ENCODE results near the gene PPP2R5B. TPM values are rescaled to one million over a fixed set of nuclear protein-coding genes. Genes with fewer than 3 reads are reported as not detected.

PPP2R5B gene
- total and polyA plus RNA-seq, 9 of the 15 experiments (the other 6 are each of a cell fraction or from before 2014, with no cell fraction given), result 0.10 to 7.8 (median 3.3) TPM

DNA sequence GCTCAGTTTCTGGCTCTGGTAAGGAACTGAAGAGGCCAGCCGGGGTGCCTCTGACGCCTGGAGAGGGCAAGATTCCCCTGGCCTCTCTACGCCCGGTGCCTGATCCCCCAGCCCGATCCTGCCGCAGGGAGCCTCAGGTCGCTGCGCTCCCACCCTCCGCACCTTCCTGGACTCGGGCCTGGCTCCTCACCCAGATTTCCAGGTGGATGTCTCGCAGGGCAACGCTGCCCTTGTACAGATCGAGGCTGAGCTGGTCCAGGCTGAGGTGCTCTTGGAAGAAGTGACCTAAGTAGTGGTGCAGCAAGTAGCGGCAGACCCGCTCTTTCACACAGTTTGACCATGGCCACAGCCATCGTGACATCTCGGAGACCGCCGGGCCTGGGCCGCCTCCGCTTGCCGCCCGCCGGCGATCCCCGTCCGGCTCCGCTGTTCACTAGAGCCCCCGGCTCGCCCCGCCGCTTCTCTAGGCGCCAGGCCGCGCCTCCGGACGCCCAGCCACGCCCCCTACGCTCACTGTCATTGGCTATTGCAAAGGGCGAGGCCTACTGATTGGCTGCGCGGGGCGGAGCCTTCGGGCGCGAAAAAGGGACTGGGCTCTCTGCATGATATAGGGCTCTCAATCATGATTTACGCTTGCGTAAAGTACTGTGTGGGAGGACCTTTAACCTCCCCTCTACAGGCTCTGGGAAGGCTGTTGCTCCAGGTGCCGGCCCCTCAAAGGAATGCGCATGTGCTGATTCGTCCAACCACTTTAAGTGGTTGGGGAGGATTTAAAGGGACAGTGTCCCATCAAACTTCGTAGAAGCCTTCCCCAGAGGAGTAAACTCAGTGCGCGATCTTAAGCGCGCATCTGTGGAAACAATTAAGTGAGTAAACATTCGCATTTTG, 7.5 kb upstream of the PPP2R5B start, which contains the start of gene ATG2A (continued):
- TF ChIP-seq, protein P1, sequence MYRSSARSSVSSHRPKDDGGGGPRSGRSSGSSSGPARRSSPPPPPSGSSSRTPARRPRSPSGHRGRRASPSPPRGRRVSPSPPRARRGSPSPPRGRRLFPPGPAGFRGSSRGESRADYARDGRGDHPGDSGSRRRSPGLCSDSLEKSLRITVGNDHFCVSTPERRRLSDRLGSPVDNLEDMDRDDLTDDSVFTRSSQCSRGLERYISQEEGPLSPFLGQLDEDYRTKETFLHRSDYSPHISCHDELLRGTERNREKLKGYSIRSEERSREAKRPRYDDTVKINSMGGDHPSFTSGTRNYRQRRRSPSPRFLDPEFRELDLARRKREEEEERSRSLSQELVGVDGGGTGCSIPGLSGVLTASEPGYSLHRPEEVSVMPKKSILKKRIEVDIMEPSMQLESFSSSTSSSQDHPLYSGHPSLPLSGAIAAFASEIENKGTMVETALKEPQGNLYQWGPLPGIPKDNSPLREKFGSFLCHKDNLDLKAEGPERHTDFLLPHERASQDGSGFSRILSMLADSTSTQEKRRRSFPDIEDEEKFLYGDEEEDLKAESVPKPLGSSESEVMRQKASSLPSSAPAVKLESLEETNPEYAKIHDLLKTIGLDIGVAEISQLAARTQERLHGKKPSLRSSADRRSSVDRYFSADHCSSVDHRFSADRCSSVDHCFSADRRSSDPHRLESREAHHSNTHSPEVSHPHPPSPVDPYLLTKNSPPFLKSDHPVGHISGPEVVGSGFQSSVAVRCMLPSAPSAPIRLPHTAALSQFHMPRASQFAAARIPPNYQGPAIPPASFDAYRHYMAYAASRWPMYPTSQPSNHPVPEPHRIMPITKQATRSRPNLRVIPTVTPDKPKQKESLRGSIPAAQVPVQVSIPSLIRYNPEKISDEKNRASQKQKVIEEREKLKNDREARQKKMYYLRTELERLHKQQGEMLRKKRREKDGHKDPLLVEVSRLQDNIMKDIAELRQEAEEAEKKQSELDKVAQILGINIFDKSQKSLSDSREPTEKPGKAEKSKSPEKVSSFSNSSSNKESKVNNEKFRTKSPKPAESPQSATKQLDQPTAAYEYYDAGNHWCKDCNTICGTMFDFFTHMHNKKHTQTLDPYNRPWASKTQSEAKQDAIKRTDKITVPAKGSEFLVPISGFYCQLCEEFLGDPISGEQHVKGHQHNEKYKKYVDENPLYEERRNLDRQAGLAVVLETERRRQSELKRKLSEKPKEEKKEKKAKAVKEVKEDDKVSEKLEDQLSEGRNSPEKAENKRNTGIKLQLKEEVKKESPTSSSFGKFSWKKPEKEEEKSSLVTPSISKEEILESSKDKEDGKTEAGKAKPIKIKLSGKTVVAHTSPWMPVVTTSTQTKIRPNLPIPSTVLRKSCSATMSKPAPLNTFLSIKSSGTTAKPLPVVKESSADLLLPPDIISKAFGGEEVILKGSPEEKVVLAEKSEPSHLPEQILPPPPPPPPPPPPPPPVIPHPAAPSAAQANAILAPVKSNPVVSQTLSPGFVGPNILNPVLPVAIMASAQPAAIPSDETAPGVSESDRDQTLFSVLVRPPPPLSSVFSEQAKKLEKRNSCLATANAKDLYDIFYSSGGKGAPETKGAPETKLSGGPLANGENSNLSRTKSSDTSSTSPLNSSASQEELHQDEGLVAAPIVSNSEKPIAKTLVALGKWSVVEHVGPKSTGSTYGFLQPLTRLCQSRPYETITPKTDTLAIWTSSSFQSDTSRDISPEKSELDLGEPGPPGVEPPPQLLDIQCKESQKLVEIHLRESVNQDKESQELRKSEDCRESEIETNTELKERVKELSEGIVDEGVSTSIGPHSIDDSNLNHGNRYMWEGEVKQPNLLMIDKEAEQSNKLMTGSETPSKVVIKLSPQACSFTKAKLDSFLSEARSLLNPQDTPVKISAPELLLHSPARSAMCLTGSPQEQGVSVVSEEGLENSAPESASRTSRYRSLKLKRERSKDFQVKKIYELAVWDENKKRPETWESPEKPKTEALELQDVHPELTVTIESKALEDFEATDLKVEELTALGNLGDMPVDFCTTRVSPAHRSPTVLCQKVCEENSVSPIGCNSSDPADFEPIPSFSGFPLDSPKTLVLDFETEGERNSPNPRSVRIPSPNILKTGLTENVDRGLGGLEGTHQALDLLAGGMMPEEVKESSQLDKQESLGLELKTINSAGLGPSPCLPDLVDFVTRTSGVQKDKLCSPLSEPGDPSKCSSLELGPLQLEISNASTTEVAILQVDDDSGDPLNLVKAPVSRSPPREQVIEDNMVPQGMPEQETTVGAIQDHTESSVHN (IDR thresholded peaks at IDR 0.05; ENCODE audit: borderline replicate concordance in 1 of 2, low read depth in 1 of 2), result no peak
- TF ChIP-seq, protein P2, sequence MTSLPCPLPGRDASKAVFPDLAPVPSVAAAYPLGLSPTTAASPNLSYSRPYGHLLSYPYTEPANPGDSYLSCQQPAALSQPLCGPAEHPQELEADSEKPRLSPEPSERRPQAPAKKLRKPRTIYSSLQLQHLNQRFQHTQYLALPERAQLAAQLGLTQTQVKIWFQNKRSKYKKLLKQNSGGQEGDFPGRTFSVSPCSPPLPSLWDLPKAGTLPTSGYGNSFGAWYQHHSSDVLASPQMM (CRISPR knock-in tag; IDR thresholded peaks at IDR 0.05), result no peak
- TF ChIP-seq, protein P3, sequence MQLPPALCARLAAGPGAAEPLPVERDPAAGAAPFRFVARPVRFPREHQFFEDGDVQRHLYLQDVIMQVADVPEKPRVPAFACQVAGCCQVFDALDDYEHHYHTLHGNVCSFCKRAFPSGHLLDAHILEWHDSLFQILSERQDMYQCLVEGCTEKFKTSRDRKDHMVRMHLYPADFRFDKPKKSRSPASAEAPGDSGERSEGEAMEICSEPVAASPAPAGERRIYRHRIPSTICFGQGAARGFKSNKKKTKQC (CRISPR knock-in tag; IDR thresholded peaks at IDR 0.05), result peak; percentile 79
- TF ChIP-seq RBM14 (IDR thresholded peaks at IDR 0.05; ENCODE audit: borderline replicate concordance, insufficient read depth, low read depth, low read length), result no peak
- TF ChIP-seq ZNF384 (IDR thresholded peaks at IDR 0.05; ENCODE audit: low read depth, low read length), result no peak
- TF ChIP-seq SAFB2 (IDR thresholded peaks at IDR 0.05; ENCODE audit: borderline replicate concordance, low read depth, low read length, severe bottlenecking), result no peak
- peak; percentile 88 for TF ChIP-seq SUPT5H (IDR thresholded peaks at IDR 0.05)
- peak; percentile 55; the same call in 1 of the 2 replicates for TF ChIP-seq SMAD3 (CRISPR knock-in tag; conservative IDR thresholded peaks at IDR 0.05)
- no peak for TF ChIP-seq ZEB2 (IDR thresholded peaks at IDR 0.05)
- TF ChIP-seq, protein P4, sequence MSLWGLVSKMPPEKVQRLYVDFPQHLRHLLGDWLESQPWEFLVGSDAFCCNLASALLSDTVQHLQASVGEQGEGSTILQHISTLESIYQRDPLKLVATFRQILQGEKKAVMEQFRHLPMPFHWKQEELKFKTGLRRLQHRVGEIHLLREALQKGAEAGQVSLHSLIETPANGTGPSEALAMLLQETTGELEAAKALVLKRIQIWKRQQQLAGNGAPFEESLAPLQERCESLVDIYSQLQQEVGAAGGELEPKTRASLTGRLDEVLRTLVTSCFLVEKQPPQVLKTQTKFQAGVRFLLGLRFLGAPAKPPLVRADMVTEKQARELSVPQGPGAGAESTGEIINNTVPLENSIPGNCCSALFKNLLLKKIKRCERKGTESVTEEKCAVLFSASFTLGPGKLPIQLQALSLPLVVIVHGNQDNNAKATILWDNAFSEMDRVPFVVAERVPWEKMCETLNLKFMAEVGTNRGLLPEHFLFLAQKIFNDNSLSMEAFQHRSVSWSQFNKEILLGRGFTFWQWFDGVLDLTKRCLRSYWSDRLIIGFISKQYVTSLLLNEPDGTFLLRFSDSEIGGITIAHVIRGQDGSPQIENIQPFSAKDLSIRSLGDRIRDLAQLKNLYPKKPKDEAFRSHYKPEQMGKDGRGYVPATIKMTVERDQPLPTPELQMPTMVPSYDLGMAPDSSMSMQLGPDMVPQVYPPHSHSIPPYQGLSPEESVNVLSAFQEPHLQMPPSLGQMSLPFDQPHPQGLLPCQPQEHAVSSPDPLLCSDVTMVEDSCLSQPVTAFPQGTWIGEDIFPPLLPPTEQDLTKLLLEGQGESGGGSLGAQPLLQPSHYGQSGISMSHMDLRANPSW (CRISPR knock-in tag; IDR thresholded peaks at IDR 0.05), result peak; percentile 5; the same call in 1 of the 2 replicates
